ENCODE measurements around the gene SMYD3. TPM values are rescaled to one million over a fixed set of nuclear protein-coding genes. Genes with fewer than 3 reads are reported as not detected.

The SMYD3 gene
- total RNA-seq, 1 experiment from 2014 or later, result 25.5 TPM

GRCh38 chr1:245716561-245716960, 790.5 kb downstream of the SMYD3 start:
- Histone ChIP-seq H4K8ac (replicated peaks; ENCODE audit: insufficient read length, low read depth, low read length) (no peak overlapping the region), H3K23me2 (ENCODE audit: insufficient read length, low read depth, low read length, poor library complexity, severe bottlenecking) (no peaks in the 10 kb centered on the region), H2BK15ac (ENCODE audit: low read depth, low read length) (no peak overlapping the region), H2BK20ac (ENCODE audit: low read depth, low read length, poor library complexity, severe bottlenecking) (no peak overlapping the region), H3K4me2 (ENCODE audit: insufficient read depth, insufficient read length, low read length) (no peak overlapping the region), H3K23ac (ENCODE audit: insufficient read length, low read depth, low read length) (no peak overlapping the region), H2BK12ac (ENCODE audit: insufficient read length, low read depth, low read length) (no peak overlapping the region), H3K14ac (ENCODE audit: insufficient read depth, low read length) (no peak overlapping the region), H2BK5ac (ENCODE audit: insufficient read length, low read length) (no peak overlapping the region), H3K9me3 (ENCODE audit: control insufficient read depth, low read depth, low read length) (no peaks in the 10 kb centered on the region), H2AK5ac (ENCODE audit: insufficient read length, low read length) (no peak overlapping the region), H2BK120ac (ENCODE audit: low read depth, low read length, poor library complexity, severe bottlenecking) (no peak overlapping the region), H3K4ac (ENCODE audit: low read depth, low read length) (no peak overlapping the region), H4K91ac (ENCODE audit: insufficient read length, low read depth, low read length) (no peak overlapping the region), H4K5ac (ENCODE audit: insufficient read length, low read depth, low read length) (no peak overlapping the region), H3K18ac (ENCODE audit: insufficient read length, low read depth, low read length) (no peak overlapping the region), H4K20me1 (ENCODE audit: control insufficient read depth, insufficient read depth, insufficient read length) (no peaks in the 10 kb centered on the region), H3T11ph (ENCODE audit: low read length) (no peak overlapping the region), H3K56ac (ENCODE audit: insufficient read length, low read depth, low read length) (no peak overlapping the region), H3K27me3 (ENCODE audit: insufficient read depth, low read length) (no peaks in the 10 kb centered on the region), H2AFZ (ENCODE audit: low read length) (no peak overlapping the region), H3K9ac (ENCODE audit: extremely low read depth, insufficient read length, low read length) (no peak overlapping the region), H3K79me1 (ENCODE audit: insufficient read depth, low read depth, low read length, poor library complexity, severe bottlenecking) (no peaks in the 10 kb centered on the region), H3K27ac (ENCODE audit: insufficient read length, low read depth, low read length) (no peak overlapping the region), H3K4me1 (ENCODE audit: insufficient read depth, low read length) (no peaks in the 10 kb centered on the region), H3K79me2 (ENCODE audit: insufficient read depth, low read length) (no peaks in the 10 kb centered on the region)
- no CpG with 5 or more reads among the region's 3 CpGs for WGBS (ENCODE audit: extremely low coverage, insufficient read length, low lambda C conversion rate)
- no peak overlapping the region for H3K4me3 Mint-ChIP-seq
- no peaks in the 10 kb centered on the region for H3K9me3 Mint-ChIP-seq
- H3K4me1 Mint-ChIP-seq, result peaks cover 3 to 9% of the 10 kb centered on the region in 2 experiments; a peak in 3 of 4 replicates
- no peaks in the 10 kb centered on the region for H3K36me3 Mint-ChIP-seq (ENCODE audit: insufficient read depth in 1 of 3, low read depth in 3 of 3)
- no peak for DNase-seq
- peaks cover 2% of the 10 kb centered on the region for H3K27me3 Mint-ChIP-seq (ENCODE audit: low read depth)
- no peak overlapping the region for H3K27ac Mint-ChIP-seq
- TF ChIP-seq CTCF (conservative IDR thresholded peaks at IDR 0.05), result no peak

Measured in H9 (cell line).